SK-N-SH treated with all-trans-retinoic acid at 6 μM for 48 hours (cell line): ENCODE measurements around the gene KDM5C.

ENCODE experiments used
- CSRNP3 ChIP-seq: fragments of 250-450 bp; sonication (Bioruptor Pico); IDR thresholded peaks from 2 replicates; pipeline ENCODE4 v1.5.1; 2021; ENCODE audit warnings: mild to moderate bottlenecking, moderate library complexity
- GLIS3 ChIP-seq: fragments of 250-450 bp; sonication (Bioruptor Pico); IDR thresholded peaks from 2 replicates; pipeline ENCODE4 v1.5.0; 2020; ENCODE audit warnings: mild to moderate bottlenecking, moderate library complexity
- ZC3H10 ChIP-seq: fragments of 250-450 bp; sonication (Bioruptor Pico); IDR thresholded peaks from 2 replicates; pipeline ENCODE4 v1.5.1; 2021; ENCODE audit warnings: mild to moderate bottlenecking, moderate library complexity
- ZFP3 ChIP-seq: fragments of 250-450 bp; sonication (Bioruptor Pico); IDR thresholded peaks from 2 replicates; pipeline ENCODE4 v1.5.0; 2020; ENCODE audit warnings: mild to moderate bottlenecking, moderate library complexity

- no peak for TF ChIP-seq ZC3H10 (CRISPR knock-in tag)
- TF ChIP-seq GLIS3 (CRISPR knock-in tag) = no peak
- no peak for TF ChIP-seq CSRNP3
- TF ChIP-seq ZFP3 (CRISPR knock-in tag) = no peak
Measured at GRCh38 chrX:53186351-53186750, 38.7 kb downstream of the KDM5C start.
